ENCODE results near the gene PPP1R13B. TPM values are rescaled to one million over a fixed set of nuclear protein-coding genes. Genes with fewer than 3 reads are reported as not detected.

PPP1R13B gene
- total RNA-seq, 1 experiment from 2014 or later = 17.8 TPM

DNA sequence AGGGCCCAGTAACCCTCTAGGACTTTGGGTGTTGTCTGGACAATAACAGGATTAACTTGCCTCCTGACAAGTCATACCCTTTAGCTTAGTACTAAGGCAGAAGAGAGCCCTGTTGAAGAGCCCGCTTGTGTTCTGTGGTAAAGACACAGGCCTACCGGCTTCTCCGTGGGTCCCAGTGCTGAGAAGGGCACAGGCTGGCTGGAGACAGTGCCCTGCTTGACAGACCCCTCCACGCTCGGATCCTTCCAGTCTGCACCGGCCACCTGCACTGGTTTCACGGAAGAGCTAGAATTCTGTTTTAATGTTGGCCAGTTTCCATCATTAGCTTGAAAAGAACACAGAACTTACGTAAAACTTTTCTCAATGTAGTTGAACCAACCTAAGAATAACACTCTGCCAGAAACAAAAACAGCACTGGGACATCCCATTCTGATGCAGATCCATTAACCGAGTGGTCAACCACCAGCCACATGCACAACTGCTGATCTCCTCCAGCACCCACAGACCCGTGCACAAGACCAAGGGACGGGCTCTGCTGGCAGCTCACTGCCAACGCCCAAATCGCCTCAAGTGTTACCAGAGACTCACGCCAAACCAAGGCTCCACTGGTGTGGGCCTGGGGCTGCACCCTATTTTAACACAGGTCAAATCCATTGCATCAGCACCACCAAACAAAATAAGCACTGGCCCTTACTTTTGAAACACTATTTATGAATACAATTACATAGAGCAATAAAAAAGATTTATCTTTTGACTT, 104.7 kb downstream of the PPP1R13B start:
- H3K79me2 ChIP-seq (ENCODE audit: insufficient read depth, low read length) = no peaks in the 10 kb centered on the region
- POLR2A ChIA-PET = no interaction called here
- H3K9me3 ChIP-seq (ENCODE audit: control insufficient read depth in 1 of 2, insufficient read depth in 1 of 2, low read depth in 1 of 2, low read length in 2 of 2) = no peaks in the 10 kb centered on the region
- no peaks in the 10 kb centered on the region for H3K4me1 ChIP-seq (ENCODE audit: control insufficient read depth in 1 of 2, insufficient read depth in 2 of 2, low read length in 2 of 2)
- peaks cover 0 to 3% of the 10 kb centered on the region in 2 experiments; a peak in 3 of 4 replicates for H3K36me3 ChIP-seq (ENCODE audit: control insufficient read depth in 1 of 2, insufficient read depth in 2 of 2, low read length in 2 of 2)
- H2AFZ ChIP-seq (ENCODE audit: low read depth, low read length, poor library complexity, severe bottlenecking) = no peak overlapping the region
- no peaks in the 10 kb centered on the region for H3K9me2 ChIP-seq (ENCODE audit: insufficient read depth)
- no peaks in the 10 kb centered on the region for H3K27me3 ChIP-seq (ENCODE audit: insufficient read depth, low read length)
- BruUV-seq (replicated peaks) = no TSS peak
- RAD21 ChIA-PET (ENCODE audit: low non-redundant PET in 1 of 2, low total read pairs in 2 of 2, uncharacterized antibody in 2 of 2, unreplicated experiment in 2 of 2) = no interaction called here
- no peak overlapping the region for H3K27ac ChIP-seq (ENCODE audit: low read depth, low read length)
- intact Hi-C loops (cut with micrococcal nuclease) = no loop called here
- H3K9ac ChIP-seq (ENCODE audit: low read length) = no peak overlapping the region
- CTCF ChIA-PET = no interaction called here
- TF ChIP-seq EGR1 (IDR thresholded peaks at IDR 0.05; ENCODE audit: low read depth) (no peak), POLR2AphosphoS5 (IDR thresholded peaks at IDR 0.05; ENCODE audit: low read depth, low read length) (no peak), CBX3 (IDR thresholded peaks at IDR 0.05; ENCODE audit: low read depth) (no peak)
- ATAC-seq = no peak
- no peak for DNase-seq (ENCODE audit: low read depth, low spot score)
- no peaks in the 10 kb centered on the region for H4K20me1 ChIP-seq (ENCODE audit: insufficient read depth)
- H3K4me2 ChIP-seq (ENCODE audit: low read length) = no peak overlapping the region
- no peak overlapping the region for H3K4me3 ChIP-seq (replicated peaks in 1 of 2; ENCODE audit: low read depth in 1 of 2, low read length in 2 of 2)

DNA sequence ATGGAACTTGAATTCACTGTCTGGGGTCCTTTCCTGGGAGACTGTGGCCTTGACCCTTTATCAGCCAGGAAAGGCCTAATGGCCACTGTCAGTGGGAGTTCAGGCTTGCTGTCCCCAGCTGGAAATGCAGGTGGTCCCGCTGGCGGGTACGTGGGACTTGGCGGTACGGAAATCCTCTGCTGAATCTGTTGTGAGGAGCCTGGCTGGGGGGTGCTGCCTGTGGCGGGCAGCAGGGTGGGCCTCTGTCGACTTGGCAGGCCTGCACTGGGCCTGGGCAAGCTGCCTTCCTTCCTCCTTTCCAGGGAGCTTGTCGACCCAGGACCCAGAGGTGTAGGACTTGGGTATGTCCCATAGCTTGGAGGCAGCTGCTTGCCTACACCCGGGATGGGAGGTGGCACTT, 105.5 kb downstream of the PPP1R13B start:
- peaks cover 0 to 3% of the 10 kb centered on the region in 2 experiments; a peak in 2 of 4 replicates for H3K36me3 ChIP-seq (ENCODE audit: control insufficient read depth in 1 of 2, insufficient read depth in 2 of 2, low read length in 2 of 2)
- no peaks in the 10 kb centered on the region for H3K4me1 ChIP-seq (ENCODE audit: control insufficient read depth in 1 of 2, insufficient read depth in 2 of 2, low read length in 2 of 2)
- no peak overlapping the region for H3K27ac ChIP-seq (ENCODE audit: low read depth, low read length)
- ChIA-PET RAD21 (ENCODE audit: low non-redundant PET in 1 of 2, low total read pairs in 2 of 2, uncharacterized antibody in 2 of 2, unreplicated experiment in 2 of 2) (no interaction called here), POLR2A (no interaction called here), CTCF (no interaction called here)
- H4K20me1 ChIP-seq (ENCODE audit: insufficient read depth) = no peaks in the 10 kb centered on the region
- H3K27me3 ChIP-seq (ENCODE audit: insufficient read depth, low read length) = no peaks in the 10 kb centered on the region
- H2AFZ ChIP-seq (ENCODE audit: low read depth, low read length, poor library complexity, severe bottlenecking) = no peak overlapping the region
- no peak overlapping the region for H3K9ac ChIP-seq (ENCODE audit: low read length)
- no peaks in the 10 kb centered on the region for H3K9me3 ChIP-seq (ENCODE audit: control insufficient read depth in 1 of 2, insufficient read depth in 1 of 2, low read depth in 1 of 2, low read length in 2 of 2)
- H3K79me2 ChIP-seq (ENCODE audit: insufficient read depth, low read length) = no peaks in the 10 kb centered on the region
- no TSS peak for BruUV-seq (replicated peaks)
- DNase-seq (ENCODE audit: low read depth, low spot score) = no peak
- ATAC-seq = no peak
- intact Hi-C loops (cut with micrococcal nuclease) = no loop called here
- H3K4me3 ChIP-seq (replicated peaks in 1 of 2; ENCODE audit: low read depth in 1 of 2, low read length in 2 of 2) = no peak overlapping the region
- no peaks in the 10 kb centered on the region for H3K9me2 ChIP-seq (ENCODE audit: insufficient read depth)
- TF ChIP-seq JUND (IDR thresholded peaks at IDR 0.05) = no peak
- no peak for TF ChIP-seq SRF (IDR thresholded peaks at IDR 0.05; ENCODE audit: low read depth)
- no peak for TF ChIP-seq ATF3 (IDR thresholded peaks at IDR 0.05)
- no peak for TF ChIP-seq POLR2AphosphoS5 (IDR thresholded peaks at IDR 0.05; ENCODE audit: low read depth, low read length)
- no peak for TF ChIP-seq SIN3A (IDR thresholded peaks at IDR 0.05; ENCODE audit: low read depth)
- TF ChIP-seq POLR2A (IDR thresholded peaks at IDR 0.05; ENCODE audit: borderline replicate concordance, extremely low read depth, insufficient read depth, insufficient read length) = no peak
- no peak for TF ChIP-seq FOSL1 (IDR thresholded peaks at IDR 0.05; ENCODE audit: low read depth)
- TF ChIP-seq EZH2 (IDR thresholded peaks at IDR 0.05) = no peak
- TF ChIP-seq EZH2phosphoT487 (IDR thresholded peaks at IDR 0.05; ENCODE audit: borderline replicate concordance) = no peak
- no peak for TF ChIP-seq YY1 (IDR thresholded peaks at IDR 0.05; ENCODE audit: extremely low read depth, insufficient replicate concordance, low read depth, low read length)
- no peak for TF ChIP-seq ZBTB33 (IDR thresholded peaks at IDR 0.05; ENCODE audit: extremely low read depth, insufficient replicate concordance, low read length)
- TF ChIP-seq, protein P1, sequence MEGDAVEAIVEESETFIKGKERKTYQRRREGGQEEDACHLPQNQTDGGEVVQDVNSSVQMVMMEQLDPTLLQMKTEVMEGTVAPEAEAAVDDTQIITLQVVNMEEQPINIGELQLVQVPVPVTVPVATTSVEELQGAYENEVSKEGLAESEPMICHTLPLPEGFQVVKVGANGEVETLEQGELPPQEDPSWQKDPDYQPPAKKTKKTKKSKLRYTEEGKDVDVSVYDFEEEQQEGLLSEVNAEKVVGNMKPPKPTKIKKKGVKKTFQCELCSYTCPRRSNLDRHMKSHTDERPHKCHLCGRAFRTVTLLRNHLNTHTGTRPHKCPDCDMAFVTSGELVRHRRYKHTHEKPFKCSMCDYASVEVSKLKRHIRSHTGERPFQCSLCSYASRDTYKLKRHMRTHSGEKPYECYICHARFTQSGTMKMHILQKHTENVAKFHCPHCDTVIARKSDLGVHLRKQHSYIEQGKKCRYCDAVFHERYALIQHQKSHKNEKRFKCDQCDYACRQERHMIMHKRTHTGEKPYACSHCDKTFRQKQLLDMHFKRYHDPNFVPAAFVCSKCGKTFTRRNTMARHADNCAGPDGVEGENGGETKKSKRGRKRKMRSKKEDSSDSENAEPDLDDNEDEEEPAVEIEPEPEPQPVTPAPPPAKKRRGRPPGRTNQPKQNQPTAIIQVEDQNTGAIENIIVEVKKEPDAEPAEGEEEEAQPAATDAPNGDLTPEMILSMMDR (IDR thresholded peaks at IDR 0.05 in 2 of 3, conservative IDR thresholded peaks at IDR 0.05 in 1 of 3; ENCODE audit: borderline replicate concordance in 1 of 3, insufficient read depth in 1 of 3, low read depth in 2 of 3, low read length in 2 of 3) = no peak
- no peak overlapping the region for H3K4me2 ChIP-seq (ENCODE audit: low read length)
